Measurements from ENCODE around the gene NUPR1.
"Not testable (repeated sequence)": the region's sequence is repeated elsewhere in the genome, so short reads cannot be mapped to it uniquely, and the experiment has no call there.

NUPR1 gene, protein sequence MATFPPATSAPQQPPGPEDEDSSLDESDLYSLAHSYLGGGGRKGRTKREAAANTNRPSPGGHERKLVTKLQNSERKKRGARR

GRCh38 chr16:28538733-28539596 lies at the start of gene NUPR1:
Gene NUPR1 (minus strand): TSS chr16:28538974. CDS start chr16:28538907, 67 bp downstream.
- DNase-seq, result no peak

GRCh38 chr16:28587386-28587785 lies 48.6 kb upstream of the NUPR1 start:
- no peak for DNase-seq

DNA sequence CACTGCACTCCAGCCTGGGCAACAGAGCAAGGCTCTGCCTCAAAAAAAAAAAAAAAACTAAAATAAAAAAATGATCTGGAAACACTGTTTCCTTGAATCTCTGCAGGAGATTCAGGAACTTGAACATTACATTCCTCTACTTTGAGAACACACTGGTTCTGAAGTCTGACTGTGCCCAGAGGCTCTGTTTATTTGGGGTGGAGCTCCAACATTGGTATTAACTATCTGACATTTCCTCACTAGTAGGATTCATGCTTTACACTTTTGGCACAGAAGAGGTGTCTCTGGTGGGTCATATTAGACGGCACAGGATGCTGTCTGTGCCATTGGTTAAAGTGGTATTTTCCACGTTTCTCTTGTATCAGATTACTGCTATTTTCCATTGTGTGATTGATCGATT lies 47.7 kb upstream of the NUPR1 start:
- DNase-seq, result no peak

DNA sequence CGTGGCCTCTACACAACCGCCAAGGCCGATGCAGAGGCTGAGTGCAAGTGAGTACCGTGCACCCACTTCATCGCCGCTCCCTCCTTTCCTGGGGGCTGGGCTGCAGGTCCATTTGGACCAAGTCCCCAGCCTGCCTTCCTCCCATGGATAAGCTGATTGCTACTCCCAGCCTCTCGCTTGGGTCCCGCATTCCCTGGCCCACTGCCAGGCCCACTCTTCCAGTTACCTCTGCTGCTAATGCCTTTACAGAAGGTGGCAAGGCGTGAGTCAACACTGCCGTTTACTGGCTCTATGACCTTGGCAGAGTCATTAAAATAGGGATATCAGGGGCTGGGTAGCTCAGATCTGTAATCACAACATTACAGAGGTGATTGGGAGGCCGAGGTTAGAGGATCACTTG lies 46.9 kb upstream of the NUPR1 start:
- no peak for DNase-seq

GRCh38 chr16:28580726-28581315 lies 42.0 kb upstream of the NUPR1 start:
- DNase-seq, result no peak

- DNase-seq, result no peak
These were observed 36.8 kb upstream of the NUPR1 start for GRCh38 chr16:28575446-28576109.

DNA sequence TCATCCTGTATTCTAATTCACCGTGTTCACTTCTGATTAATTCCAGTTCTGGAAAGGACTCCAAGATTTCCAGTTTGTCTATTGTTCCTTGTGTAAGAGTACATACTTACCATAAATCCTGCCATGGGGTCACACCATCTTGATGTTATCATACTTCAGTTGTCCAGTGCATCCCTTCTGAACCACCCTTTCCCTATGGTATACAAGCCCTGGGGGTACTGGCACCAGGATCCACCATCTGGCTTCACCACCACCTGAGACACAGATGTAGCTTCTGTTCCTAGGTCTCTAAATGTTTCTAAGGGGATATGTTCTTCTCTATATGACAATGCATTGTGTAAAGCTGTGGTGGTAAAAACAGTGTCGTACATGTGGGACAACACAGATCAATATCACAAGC lies 36.2 kb upstream of the NUPR1 start:
- DNase-seq, result no peak

DNA sequence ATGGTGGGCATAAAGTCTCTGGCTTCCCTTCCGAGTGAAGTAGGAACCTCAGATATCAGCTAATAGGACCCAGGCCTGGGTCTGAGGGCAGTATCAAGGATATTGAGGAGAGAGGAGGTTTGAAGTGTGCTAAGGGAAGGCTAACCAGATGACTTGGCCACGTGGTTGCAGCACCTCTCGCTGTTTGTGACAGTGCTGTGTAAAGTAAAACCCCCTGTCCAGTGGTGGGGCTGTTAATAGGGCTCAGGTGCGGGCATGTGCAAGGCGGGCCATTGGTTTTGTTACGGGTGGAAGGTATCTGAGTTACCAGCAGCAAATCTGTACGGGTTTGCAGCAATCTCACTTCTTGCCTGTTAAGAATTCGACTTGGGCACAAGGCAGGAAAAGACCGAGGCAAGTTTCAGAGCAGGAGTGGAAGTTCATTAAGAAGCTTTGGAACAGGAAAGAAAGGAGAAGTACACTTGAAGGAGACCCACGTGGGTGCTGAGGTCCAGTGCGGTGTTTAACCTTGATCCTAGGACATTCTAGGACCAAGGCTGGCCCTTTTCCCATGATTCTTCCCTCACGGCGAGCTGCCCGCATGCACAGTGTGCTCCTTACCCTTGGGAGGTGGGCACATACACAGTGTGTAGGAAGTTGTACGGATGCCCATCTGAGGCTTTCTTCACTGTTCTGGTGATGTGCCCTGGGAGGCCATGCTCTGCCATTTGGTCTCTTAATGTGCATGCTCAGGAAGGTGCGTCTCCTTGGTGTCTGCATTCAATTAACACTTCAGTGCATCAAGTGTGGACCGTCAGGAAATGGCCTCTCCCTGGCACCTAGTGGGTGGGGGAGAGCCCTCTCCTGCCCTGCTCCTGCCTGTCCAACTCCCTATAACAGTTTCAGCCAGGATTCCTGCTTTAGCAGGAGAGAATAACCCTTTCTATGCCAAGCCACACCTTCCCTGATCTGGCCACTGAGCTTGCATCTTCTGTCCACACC lies 35.3 kb upstream of the NUPR1 start:
- no peak for DNase-seq

GRCh38 chr16:28572696-28573510 lies 34.1 kb upstream of the NUPR1 start:
- no peak for DNase-seq

DNA sequence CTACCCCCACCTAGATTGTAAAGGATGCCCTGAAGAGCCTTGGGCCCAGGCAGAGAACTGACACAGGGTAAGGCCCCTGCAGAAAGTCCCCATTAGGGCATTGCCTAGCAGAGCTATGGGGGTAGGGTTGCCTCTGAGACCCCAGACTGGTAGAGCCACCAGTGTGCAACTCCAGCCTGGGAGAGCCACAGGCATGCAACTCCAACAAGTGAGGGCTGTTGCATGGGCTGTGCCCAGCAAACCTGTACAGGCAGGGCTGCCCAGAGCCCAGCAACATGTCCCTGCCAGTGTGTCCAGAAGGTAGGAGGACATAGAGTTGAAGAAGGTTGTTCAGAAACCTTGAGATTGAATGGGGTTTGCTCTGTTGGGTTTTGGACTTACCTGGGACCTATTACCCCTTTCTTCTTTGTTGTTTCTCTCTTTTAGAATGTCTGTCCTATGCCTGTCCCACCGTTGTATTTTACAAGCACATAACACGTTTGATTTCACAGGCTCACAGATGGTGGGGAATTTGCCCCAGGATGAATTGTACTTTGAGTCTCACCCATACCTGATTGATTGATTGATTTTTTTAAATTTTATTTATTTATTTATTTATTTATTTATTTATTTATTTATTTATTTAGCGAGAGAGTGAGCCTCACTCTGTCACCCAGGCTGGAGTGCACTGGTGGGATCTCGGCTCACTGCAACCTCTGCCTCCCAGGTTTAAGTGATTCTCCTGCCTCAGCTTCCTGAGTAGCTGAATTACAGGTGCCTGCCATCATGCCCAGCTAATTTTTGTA lies 31.4 kb upstream of the NUPR1 start:
- DNase-seq, result no peak

GRCh38 chr16:28569021-28569420 lies 30.2 kb upstream of the NUPR1 start:
- DNase-seq, result no peak

DNA sequence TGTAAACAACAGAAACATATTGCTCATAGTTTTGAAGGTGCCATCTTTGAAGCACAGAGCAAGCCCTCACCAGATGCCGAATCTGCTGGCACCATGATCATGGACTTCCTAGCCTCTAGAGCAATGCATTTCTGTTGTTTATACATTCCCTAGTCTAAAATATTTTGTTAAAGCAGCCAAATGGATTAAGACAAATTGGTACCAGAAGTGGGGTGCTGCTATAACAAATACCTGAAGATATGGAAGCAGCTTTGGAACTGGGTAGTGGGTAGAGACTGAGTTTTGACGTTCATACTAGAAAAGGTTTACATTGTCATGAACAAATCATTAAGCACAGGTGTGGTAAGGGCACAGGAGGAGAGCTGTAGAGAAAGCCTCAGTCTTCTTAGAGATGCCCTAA lies 28.5 kb upstream of the NUPR1 start:
- no peak for DNase-seq

DNA sequence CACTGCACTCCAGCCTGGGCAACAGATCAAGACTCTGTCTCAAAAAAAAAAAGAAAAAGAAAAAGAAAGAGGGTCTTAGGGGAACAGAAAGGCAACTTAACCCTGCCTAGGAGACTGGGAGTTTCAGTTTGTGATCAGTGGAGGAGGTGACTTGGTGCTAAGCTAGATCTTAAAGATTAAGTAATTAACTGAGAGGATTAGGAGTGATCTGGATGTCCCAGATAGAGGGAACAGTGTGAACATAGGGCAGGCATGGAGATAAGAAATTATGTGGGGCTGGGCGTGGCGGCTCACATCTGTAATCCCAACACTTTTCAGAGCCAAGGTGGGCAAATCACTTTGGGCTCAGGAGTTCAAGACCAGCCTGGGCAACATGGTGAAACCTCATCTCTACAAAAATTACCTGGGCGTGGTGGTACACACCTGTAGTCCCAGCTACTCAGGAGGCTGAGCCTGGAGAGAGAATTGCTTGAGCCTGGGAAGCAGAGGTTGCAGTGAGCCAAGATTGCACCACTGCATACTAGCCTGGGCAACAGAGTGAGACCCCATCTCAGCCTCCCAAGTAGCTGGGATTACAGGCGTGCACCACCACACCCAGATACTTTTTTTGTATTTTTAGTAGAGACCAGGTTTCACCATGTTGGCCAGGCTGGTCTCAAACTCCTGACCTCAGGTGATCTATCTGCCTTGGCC lies 27.6 kb upstream of the NUPR1 start:
- DNase-seq, result not testable (repeated sequence)

GRCh38 chr16:28563218-28563617 lies 24.4 kb upstream of the NUPR1 start:
- no peak for DNase-seq

- no peak for DNase-seq
These were observed 23.4 kb upstream of the NUPR1 start for GRCh38 chr16:28562199-28562598.

- DNase-seq, result no peak
These were observed 22.9 kb upstream of the NUPR1 start for GRCh38 chr16:28561557-28562187.

DNA sequence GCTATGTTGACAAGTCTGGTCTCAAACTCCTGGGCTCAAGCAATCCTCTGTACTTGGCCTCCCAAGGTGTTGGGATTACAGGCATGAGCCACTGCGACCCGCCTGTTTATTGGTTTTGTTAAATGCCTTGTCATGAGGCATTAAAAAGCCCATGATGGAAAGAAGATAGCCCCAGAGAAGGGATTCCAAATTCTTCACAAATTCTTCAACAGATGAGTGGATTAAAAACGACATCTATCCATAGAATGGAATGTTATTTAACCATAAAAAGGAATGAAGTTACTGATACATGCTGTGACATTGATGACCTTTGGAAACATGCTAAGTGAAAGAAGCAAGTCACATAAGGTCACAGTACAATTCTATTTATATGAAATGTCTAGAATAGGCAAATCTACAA lies 19.7 kb upstream of the NUPR1 start:
- no peak for DNase-seq

DNA sequence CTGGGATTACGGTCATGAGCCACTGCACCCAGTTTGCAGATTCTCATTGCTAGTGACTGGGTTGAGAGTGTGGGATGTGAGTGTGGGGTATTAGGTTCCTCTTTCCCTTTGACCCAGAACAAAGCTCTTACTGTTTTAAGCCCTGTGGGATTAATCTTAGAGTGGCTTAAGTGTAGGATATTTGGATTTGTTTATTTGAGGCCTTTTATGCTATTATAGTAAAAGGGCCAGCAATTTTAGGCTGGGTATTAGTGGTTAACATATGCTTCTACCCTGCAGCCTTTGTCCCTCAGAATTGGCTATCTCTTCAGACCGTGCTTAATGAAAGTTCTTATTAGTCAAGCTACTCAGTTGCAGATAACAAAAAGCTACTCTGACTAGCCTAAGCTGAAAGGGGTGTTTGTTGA lies 18.1 kb upstream of the NUPR1 start:
- DNase-seq, result no peak

GRCh38 chr16:28555561-28555960 lies 16.8 kb upstream of the NUPR1 start:
- DNase-seq, result no peak

Data from CD4-positive, alpha-beta T cell treated with Interferon gamma for 1 hour (primary cell).